B cell (primary cell): ENCODE measurements around the gene ACKR1. TPM values are rescaled to one million over a fixed set of nuclear protein-coding genes. Genes with fewer than 3 reads are reported as not detected.

Source experiments
- ATAC-seq: fragments of 200-7000 bp; cut with Tn5 transposase; one replicate; pipeline ENCODE4 v1.10.0; 2021; ENCODE audit warnings: low read depth, mild to moderate bottlenecking, moderate number of reproducible peaks, moderate library complexity
- CTCF ChIA-PET: fragments of 350-600 bp; sonication (Branson Sonifier 250); formaldehyde crosslinking; loops from one replicate; lab custom pipeline; 2021; ENCODE audit warnings: antibody characterized with exemption, inconsistent platforms; lab: Charles Lee
- POLR2A ChIA-PET: fragments of 350-600 bp; sonication (Branson Sonifier 250); formaldehyde crosslinking; loops from one replicate; lab custom pipeline; 2021; ENCODE audit warnings: antibody characterized with exemption; lab: Charles Lee
- DNase-seq: peaks from one replicate; pipeline ENCODE4 v3.0.0; 2013
- H2AFZ ChIP-seq: 2 replicates; pipeline ENCODE4 v1.6.1; 2012; ENCODE audit warnings: mild to moderate bottlenecking, low read depth, low read length; ENCODE audit not compliant: insufficient read depth, poor library complexity, severe bottlenecking
- H3K27ac ChIP-seq, 2 donors: 1 replicate in 1 of 2; 2 replicates in 1 of 2; pipeline ENCODE4 v1.5.1; 2012 to 2013; ENCODE audit warnings: low read length in 2 of 2, mild to moderate bottlenecking in 2 of 2, moderate library complexity in 1 of 2
- H3K27me3 ChIP-seq, 4 experiments: fragments of 200-600 bp in 1 of 4; sonication (generic) in 1 of 4; replicated peaks in 1 of 4; 1 replicate in 2 of 4; 2 replicates in 2 of 4; pipeline versions ENCODE4 v1.6.1 to v1.7.0; 2013 to 2016; ENCODE audit warnings: low read length in 3 of 4, mild to moderate bottlenecking in 2 of 4, mixed read lengths in 1 of 4, moderate library complexity in 1 of 4; ENCODE audit not compliant: insufficient read depth in 4 of 4, control insufficient read depth in 3 of 4; ENCODE audit errors: control extremely low read depth in 1 of 4
- H3K36me3 ChIP-seq, 2 experiments: replicated peaks in 1 of 2; 1 replicate in 1 of 2; 2 replicates in 1 of 2; pipeline versions ENCODE4 v1.6.1 to v1.7.1; 2013; ENCODE audit warnings: low read length in 1 of 2; ENCODE audit not compliant: insufficient read depth in 2 of 2, control insufficient read depth in 1 of 2; ENCODE audit errors: control extremely low read depth in 1 of 2, extremely low read depth in 1 of 2
- H3K4me1 ChIP-seq, 2 donors: fragments of 200-600 bp in 1 of 2; sonication (generic) in 1 of 2; 1 replicate in 1 of 2; 2 replicates in 1 of 2; pipeline versions ENCODE4 v1.5.1 to v1.6.1; 2013 to 2017; ENCODE audit warnings: low read length in 2 of 2; ENCODE audit not compliant: control insufficient read depth in 2 of 2, insufficient read depth in 2 of 2
- H3K4me2 ChIP-seq: replicated peaks from 2 replicates; pipeline ENCODE3; 2012; ENCODE audit warnings: mild to moderate bottlenecking, low read depth, low read length; ENCODE audit not compliant: poor library complexity, severe bottlenecking
- H3K4me3 ChIP-seq, 5 experiments: fragments of 200-600 bp in 1 of 5; sonication (generic) in 1 of 5; 1 replicate in 3 of 5; 2 replicates in 2 of 5; pipeline versions ENCODE4 v1.5.1 to v1.7.0; 2011 to 2016; ENCODE audit warnings: low read length in 4 of 5, mild to moderate bottlenecking in 4 of 5, low read depth in 2 of 5, control low read depth in 1 of 5, moderate library complexity in 1 of 5; ENCODE audit not compliant: insufficient read depth in 1 of 5; ENCODE audit errors: control extremely low read depth in 1 of 5, extremely low read depth in 1 of 5
- H3K79me2 ChIP-seq: fragments of 200-600 bp; sonication (generic); one replicate; pipeline ENCODE4 v1.6.0; 2016; ENCODE audit warnings: low read length; ENCODE audit not compliant: control insufficient read depth, insufficient read depth
- H3K9ac ChIP-seq: fragments of 200-600 bp; sonication (generic); 2 replicates; pipeline ENCODE4 v1.6.1; 2017; ENCODE audit warnings: mild to moderate bottlenecking, low read length, moderate library complexity
- H3K9me3 ChIP-seq, 3 donors: one replicate each; pipeline versions ENCODE4 v1.6.1 to v1.7.1; 2013; ENCODE audit warnings: low read length in 2 of 3; ENCODE audit not compliant: control insufficient read depth in 2 of 3, insufficient read depth in 1 of 3; ENCODE audit errors: control extremely low read depth in 1 of 3
- H4K20me1 ChIP-seq: 2 replicates; pipeline ENCODE4 v1.6.0; 2012; ENCODE audit warnings: mild to moderate bottlenecking, low read length; ENCODE audit not compliant: insufficient read depth, control insufficient read depth, poor library complexity, severe bottlenecking
- H3K27ac Mint-ChIP-seq: one replicate; pipeline ENCODE4 v1.8.0; 2021; ENCODE audit warnings: mixed read lengths
- H3K27me3 Mint-ChIP-seq: one replicate; pipeline ENCODE4 v1.8.0; 2021; ENCODE audit warnings: mixed read lengths
- H3K4me1 Mint-ChIP-seq: one replicate; pipeline ENCODE4 v1.8.0; 2021; ENCODE audit warnings: mixed read lengths
- H3K4me3 Mint-ChIP-seq: one replicate; pipeline ENCODE4 v1.8.0; 2021; ENCODE audit warnings: mixed read lengths
- H3K9me3 Mint-ChIP-seq: one replicate; pipeline ENCODE4 v1.8.0; 2022; ENCODE audit warnings: mixed read lengths; ENCODE audit not compliant: insufficient read depth
- EZH2 ChIP-seq: IDR thresholded peaks from 2 replicates; pipeline ENCODE4 v1.6.1; 2012; ENCODE audit warnings: borderline replicate concordance, low read depth, mild to moderate bottlenecking, moderate library complexity, low read length; ENCODE audit not compliant: insufficient read depth, poor library complexity, severe bottlenecking
- WGBS: methylation state at CpG from one replicate; pipeline ENCODE4 v1.1.5; 2013; ENCODE audit warnings: missing lambda C conversion rate; ENCODE audit not compliant: insufficient coverage; 5-methylcytosine and 5-hydroxymethylcytosine counted together
- intact Hi-C: fragments of 100-400 bp; cut with micrococcal nuclease; formaldehyde crosslinking; loops from one replicate; pipeline ENCODE4 v1.10.0; 2022
- polyA plus RNA-seq: library from polyadenylated mRNA; depleted of rRNA; stranded (reverse); fragments of >200 nt; gene quantifications from 2 replicates; pipeline ENCODE4 v1.2.3, GENCODE V29; 2012
- small RNA-seq: library from RNA; depleted of rRNA; stranded (forward); fragments of <200 nt; gene quantifications from one replicate; pipeline ENCODE3, GENCODE V24; 2012; ENCODE audit warnings: low replicate concordance, low read depth; ENCODE audit not compliant: insufficient read length
- total RNA-seq, 2 donors: library from RNA; stranded (reverse); fragments of 120-200 nt in 1 of 2; gene quantifications; 1 replicate in 1 of 2; 2 replicates in 1 of 2; pipeline versions ENCODE4 v1.2.3 to v1.2.4, GENCODE V29; 2013 to 2022
- TF ChIP-seq, protein P1 (sequence below): fragments of 200-600 bp; IDR thresholded peaks from one replicate; pipeline ENCODE4 v1.8.0; 2022; ENCODE audit warnings: antibody characterized with exemption, mild to moderate bottlenecking

Gene ACKR1
- total and polyA plus RNA-seq, 2 donors (not counting 1 experiment from before 2014, with no cell fraction given): 0.04 TPM; not detected in 1

DNA sequence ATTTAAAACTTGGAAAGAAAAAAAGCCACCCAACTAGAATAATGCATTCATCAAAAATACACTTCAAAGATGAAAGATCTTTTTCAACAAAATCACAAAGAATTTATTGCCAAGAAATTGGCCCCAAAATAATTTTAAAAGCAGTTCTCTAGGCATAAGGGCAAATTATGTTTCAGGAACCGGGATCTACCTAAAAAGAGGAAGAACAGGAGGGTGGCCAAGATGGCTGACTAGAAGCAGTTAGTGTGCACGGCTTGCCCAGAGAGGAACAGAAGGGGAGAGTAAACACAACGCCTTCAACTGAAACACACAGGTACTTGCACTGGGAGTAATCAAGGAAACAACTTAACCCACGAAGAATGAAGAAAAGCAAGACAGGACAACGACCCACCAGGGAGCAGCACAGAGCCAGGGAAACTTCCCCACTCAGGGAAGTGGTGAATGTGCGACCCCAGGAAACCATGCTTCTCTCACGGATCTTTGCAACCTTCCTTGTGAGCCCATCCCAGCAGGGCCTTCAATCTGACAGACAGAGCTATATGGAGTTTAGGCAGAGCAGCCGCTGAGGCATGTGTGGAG lies 46.1 kb downstream of the ACKR1 start:
- Histone ChIP-seq H3K27me3 (peaks cover 0 to 13% (median 8%) of the 10 kb centered on the region in 4 experiments), H2AFZ (no peak overlapping the region), H4K20me1 (no peaks in the 10 kb centered on the region), H3K9me3 (peaks cover 0 to 18% (median 6%) of the 10 kb centered on the region in 3 donors), H3K4me3 (no peak overlapping the region), H3K4me1 (no peaks in the 10 kb centered on the region), H3K4me2 (no peak overlapping the region), H3K36me3 (no peaks in the 10 kb centered on the region), H3K9ac (no peak overlapping the region), H3K79me2 (no peaks in the 10 kb centered on the region), H3K27ac (no peak overlapping the region)
- H3K27ac Mint-ChIP-seq: no peak overlapping the region
- TF ChIP-seq, protein P1, sequence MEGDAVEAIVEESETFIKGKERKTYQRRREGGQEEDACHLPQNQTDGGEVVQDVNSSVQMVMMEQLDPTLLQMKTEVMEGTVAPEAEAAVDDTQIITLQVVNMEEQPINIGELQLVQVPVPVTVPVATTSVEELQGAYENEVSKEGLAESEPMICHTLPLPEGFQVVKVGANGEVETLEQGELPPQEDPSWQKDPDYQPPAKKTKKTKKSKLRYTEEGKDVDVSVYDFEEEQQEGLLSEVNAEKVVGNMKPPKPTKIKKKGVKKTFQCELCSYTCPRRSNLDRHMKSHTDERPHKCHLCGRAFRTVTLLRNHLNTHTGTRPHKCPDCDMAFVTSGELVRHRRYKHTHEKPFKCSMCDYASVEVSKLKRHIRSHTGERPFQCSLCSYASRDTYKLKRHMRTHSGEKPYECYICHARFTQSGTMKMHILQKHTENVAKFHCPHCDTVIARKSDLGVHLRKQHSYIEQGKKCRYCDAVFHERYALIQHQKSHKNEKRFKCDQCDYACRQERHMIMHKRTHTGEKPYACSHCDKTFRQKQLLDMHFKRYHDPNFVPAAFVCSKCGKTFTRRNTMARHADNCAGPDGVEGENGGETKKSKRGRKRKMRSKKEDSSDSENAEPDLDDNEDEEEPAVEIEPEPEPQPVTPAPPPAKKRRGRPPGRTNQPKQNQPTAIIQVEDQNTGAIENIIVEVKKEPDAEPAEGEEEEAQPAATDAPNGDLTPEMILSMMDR: no peak
- no peak for TF ChIP-seq EZH2
- H3K27me3 Mint-ChIP-seq: peaks cover 46% of the 10 kb centered on the region
- no peak for ATAC-seq
- POLR2A ChIA-PET: no interaction called here
- CTCF ChIA-PET: no interaction called here
- no peaks in the 10 kb centered on the region for H3K4me1 Mint-ChIP-seq
- H3K4me3 Mint-ChIP-seq: no peak overlapping the region
- intact Hi-C loops: no loop called here
- 58% methylated on average over 6 of the region's 8 CpGs for WGBS
- no peak for DNase-seq
- peaks cover 4% of the 10 kb centered on the region for H3K9me3 Mint-ChIP-seq

Small RNA genes within 50 kb of the gene (small RNA-seq; reads per million reads assigned to genes)
- not detected for gene RNA5SP60

Other genes with a start within 250 kb of the ACKR1 start
- gene IFI16, start 195.0 kb upstream of the ACKR1 start, total RNA-seq: 150 and 176 TPM in 2 replicates
- 89.0 and 112 TPM in 2 replicates for gene IFI16, start 195.0 kb upstream of the ACKR1 start, polyA plus RNA-seq
- 68.4 and 72.1 TPM in 2 replicates for gene AIM2, start 128.1 kb upstream of the ACKR1 start, total RNA-seq
- gene AIM2, start 128.1 kb upstream of the ACKR1 start, polyA plus RNA-seq: 14.4 and 40.4 TPM in 2 replicates
- gene CADM3, start 33.3 kb upstream of the ACKR1 start, total RNA-seq: 0.32 and 0.39 TPM in 2 replicates
- 0.32 and 0.33 TPM in 2 replicates for gene CADM3, start 33.3 kb upstream of the ACKR1 start, polyA plus RNA-seq
- not detected in 2 replicates for gene FCER1A, start 97.5 kb downstream of the ACKR1 start, total RNA-seq
- gene FCER1A, start 97.5 kb downstream of the ACKR1 start, polyA plus RNA-seq: 0.66 and 0.69 TPM in 2 replicates
- not detected in 2 replicates for gene OR10J4, start 227.3 kb downstream of the ACKR1 start, total RNA-seq
- gene OR10J4, start 227.3 kb downstream of the ACKR1 start, polyA plus RNA-seq: not detected in 2 replicates
- gene OR10J1, start 234.8 kb downstream of the ACKR1 start, total RNA-seq: not detected in 2 replicates
- not detected in 2 replicates for gene OR10J1, start 234.8 kb downstream of the ACKR1 start, polyA plus RNA-seq